Activated CD4-positive, alpha-beta T cell treated with anti-CD3 and anti-CD28 coated beads, Interleukin-2, amount 10 ng/mL, durations not matched to agents 7 days and 5 days (primary cell): ENCODE measurements around the gene ATP5PD. TPM values are rescaled to one million over a fixed set of nuclear protein-coding genes. Genes with fewer than 3 reads are reported as not detected.

Source experiments
- CTCF ChIA-PET: fragments of 350-600 bp; sonication (Branson Sonifier 250); formaldehyde crosslinking; loops from one replicate; lab custom pipeline; 2021; ENCODE audit warnings: antibody characterized with exemption; lab: Charles Lee
- POLR2A ChIA-PET: fragments of 350-600 bp; sonication (Branson Sonifier 250); formaldehyde crosslinking; loops from one replicate; lab custom pipeline; 2021; ENCODE audit warnings: antibody characterized with exemption; lab: Charles Lee
- DNase-seq: peaks from one replicate; pipeline ENCODE4 v3.0.0-alpha.2; 2020
- H3K27ac Mint-ChIP-seq: one replicate; pipeline ENCODE4 v1.8.0; 2021; ENCODE audit warnings: mild to moderate bottlenecking, moderate library complexity, mixed read lengths
- H3K27me3 Mint-ChIP-seq: one replicate; pipeline ENCODE4 v1.8.0; 2021; ENCODE audit warnings: mixed read lengths
- H3K36me3 Mint-ChIP-seq: one replicate; pipeline ENCODE4 v1.8.0; 2021; ENCODE audit warnings: low read depth, mixed read lengths
- H3K4me1 Mint-ChIP-seq: one replicate; pipeline ENCODE4 v1.8.0; 2021; ENCODE audit warnings: mixed read lengths
- H3K4me3 Mint-ChIP-seq: one replicate; pipeline ENCODE4 v1.8.0; 2021; ENCODE audit warnings: mild to moderate bottlenecking, moderate library complexity, mixed read lengths
- H3K9me3 Mint-ChIP-seq: one replicate; pipeline ENCODE4 v1.8.0; 2021; ENCODE audit warnings: mixed read lengths
- total RNA-seq, 2 experiments: library from RNA; stranded (reverse); gene quantifications; one replicate each; pipeline ENCODE4 v1.2.3, GENCODE V29; 2021

ATP5PD gene
- total RNA-seq, 2 experiments from 2014 or later, result 252 to 259 TPM

DNA sequence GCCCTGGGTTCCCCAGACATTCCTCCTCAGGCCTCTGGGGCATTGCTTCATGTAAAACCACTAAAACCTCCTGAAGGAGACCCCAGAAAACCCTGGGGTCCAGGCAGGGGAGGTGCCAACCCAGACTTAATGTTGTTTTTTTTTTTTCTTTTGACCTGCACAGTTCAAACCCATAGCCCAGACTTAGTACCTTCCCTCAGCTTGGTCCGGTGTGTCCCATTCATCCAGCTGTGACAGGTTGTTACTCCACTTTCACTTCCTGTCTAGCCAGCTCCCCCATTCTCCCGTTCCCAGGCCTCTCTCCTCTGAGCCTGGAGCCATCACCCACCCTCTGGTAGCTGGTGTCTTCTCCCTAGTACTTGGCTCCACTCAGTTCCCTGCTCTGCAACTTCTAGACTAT lies 54.5 kb downstream of the ATP5PD start:
- peaks cover 8% of the 10 kb centered on the region for H3K4me1 Mint-ChIP-seq
- POLR2A ChIA-PET, result no interaction called here
- H3K4me3 Mint-ChIP-seq, result no peak overlapping the region
- no peaks in the 10 kb centered on the region for H3K36me3 Mint-ChIP-seq
- no peaks in the 10 kb centered on the region for H3K9me3 Mint-ChIP-seq
- DNase-seq, result no peak
- H3K27ac Mint-ChIP-seq, result no peak overlapping the region
- H3K27me3 Mint-ChIP-seq, result peaks cover 25% of the 10 kb centered on the region
- CTCF ChIA-PET, result interaction anchor here (0.6 to 2.2 kb wide), 3 partner anchors 17 to 1190 kb away, joined by 3 to 6 read pairs (median 5); no protein-coding TSS in a partner anchor

GRCh38 chr17:74990581-74991105 lies 56.1 kb downstream of the ATP5PD start:
- H3K4me1 Mint-ChIP-seq, result peaks cover 18% of the 10 kb centered on the region
- POLR2A ChIA-PET, result no interaction called here
- H3K27me3 Mint-ChIP-seq, result peaks cover 35% of the 10 kb centered on the region
- H3K9me3 Mint-ChIP-seq, result no peaks in the 10 kb centered on the region
- no peak for DNase-seq
- no peak overlapping the region for H3K27ac Mint-ChIP-seq
- H3K4me3 Mint-ChIP-seq, result no peak overlapping the region
- CTCF ChIA-PET, result interaction anchor here (1.2 to 2.2 kb wide), 2 partner anchors 9 to 34 kb away, joined by 4 to 5 read pairs; no protein-coding TSS in a partner anchor
- H3K36me3 Mint-ChIP-seq, result no peaks in the 10 kb centered on the region

Other genes with a start within 250 kb of the ATP5PD start
- under 1 TPM; 0.20 to 0.25 TPM for gene GRIN2C, start 187.1 kb downstream of the ATP5PD start, total RNA-seq
- gene FDXR, start 174.0 kb downstream of the ATP5PD start, total RNA-seq, result 10 to 100 TPM; 36.0 to 43.4 TPM
- not detected for gene FADS6, start 153.3 kb downstream of the ATP5PD start, total RNA-seq
- gene USH1G, start 123.7 kb downstream of the ATP5PD start, total RNA-seq, result not detected
- gene OTOP2, start 122.7 kb downstream of the ATP5PD start, total RNA-seq, result not detected
- not detected for gene OTOP3, start 111.1 kb downstream of the ATP5PD start, total RNA-seq
- under 1 TPM; 0.44 to 0.82 TPM for gene HID1, start 74.2 kb downstream of the ATP5PD start, total RNA-seq
- under 1 TPM; 0.31 to 0.40 TPM for gene CDR2L, start 59.3 kb downstream of the ATP5PD start, total RNA-seq
- 10 to 100 TPM; 41.2 to 46.2 TPM for gene MRPL58, start 34.3 kb downstream of the ATP5PD start, total RNA-seq
- gene KCTD2, start 256 bp upstream of the ATP5PD start, total RNA-seq, result 10 to 100 TPM; 21.7 TPM
- 10 to 100 TPM; 11.4 to 12.2 TPM for gene SLC16A5, start 41.0 kb upstream of the ATP5PD start, total RNA-seq
- 10 to 100 TPM; 18.5 to 18.8 TPM for gene ARMC7, start 63.0 kb upstream of the ATP5PD start, total RNA-seq
- 10 to 100 TPM; 45.2 to 50.4 TPM for gene NT5C, start 84.8 kb upstream of the ATP5PD start, total RNA-seq
- gene JPT1, start 107.5 kb upstream of the ATP5PD start, total RNA-seq, result 100 to 1,000 TPM; 277 to 280 TPM
- 100 to 1,000 TPM; 527 to 642 TPM for gene SUMO2, start 136.0 kb upstream of the ATP5PD start, total RNA-seq
- gene NUP85, start 158.7 kb upstream of the ATP5PD start, total RNA-seq, result 100 to 1,000 TPM; 140 to 172 TPM
- gene GGA3, start 214.6 kb upstream of the ATP5PD start, total RNA-seq, result 10 to 100 TPM; 80.2 to 86.1 TPM
- 10 to 100 TPM; 35.4 to 38.2 TPM for gene MRPS7, start 214.9 kb upstream of the ATP5PD start, total RNA-seq
- 10 to 100 TPM; 44.4 to 44.6 TPM for gene MIF4GD, start 224.3 kb upstream of the ATP5PD start, total RNA-seq
- 10 to 100 TPM; 27.6 to 30.5 TPM for gene SLC25A19, start 242.5 kb upstream of the ATP5PD start, total RNA-seq